HG03108 (cell line): ENCODE results near the gene AGBL3.
"Not testable (repeated sequence)": the region's sequence is repeated elsewhere in the genome, so short reads cannot be mapped to it uniquely, and the experiment has no call there.

Experiments
- ATAC-seq: cut with Tn5 transposase; IDR thresholded peaks from one replicate; pipeline ENCODE4 v1.9.1; 2021; ENCODE audit warnings: moderate library complexity; ENCODE audit not compliant: unreplicated experiment

The AGBL3 gene

DNA sequence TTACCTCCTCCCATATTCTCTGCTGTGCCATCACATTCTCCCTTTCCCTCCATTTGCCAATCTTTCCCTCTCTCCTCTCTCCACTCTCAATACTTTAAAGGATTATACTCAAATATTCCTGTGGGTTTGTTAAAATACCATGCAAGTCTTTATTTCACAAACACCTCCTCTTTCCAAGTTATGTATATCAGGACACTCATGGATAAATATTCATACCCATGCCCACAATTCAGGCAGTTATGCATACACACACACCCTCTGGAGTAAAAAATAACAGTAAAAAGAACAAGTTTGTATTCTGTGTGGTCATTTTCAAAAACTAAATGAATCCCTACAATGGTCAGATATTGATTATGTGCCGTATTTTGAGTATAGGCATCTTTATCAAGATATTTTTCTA is 88.2 kb downstream of the AGBL3 start:
- ATAC-seq = no peak

DNA sequence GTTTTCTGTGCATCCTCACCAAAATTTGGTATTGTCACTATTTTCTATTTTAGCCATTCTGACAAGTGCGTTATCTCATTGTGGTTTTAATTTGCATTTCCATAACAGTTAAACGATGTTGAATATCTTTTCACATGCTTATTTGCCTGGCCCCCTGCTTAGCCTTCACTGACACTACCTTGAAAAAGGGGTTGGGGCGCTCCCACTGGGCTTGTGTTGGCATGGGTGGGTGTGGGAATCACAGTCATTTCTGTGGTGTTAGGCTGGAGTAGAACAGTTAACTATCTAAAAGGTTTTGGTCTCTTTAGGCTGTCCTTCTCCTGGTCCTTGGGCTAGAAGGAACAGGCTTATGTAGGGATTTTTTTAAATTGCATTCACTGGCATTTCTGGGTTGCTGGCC is 89.4 kb downstream of the AGBL3 start:
- ATAC-seq = no peak

- ATAC-seq = no peak
Measured at GRCh38 chr7:135076882-135077281, 90.6 kb downstream of the AGBL3 start.

GRCh38 chr7:135077642-135078041 is 91.3 kb downstream of the AGBL3 start:
- no peak for ATAC-seq

DNA sequence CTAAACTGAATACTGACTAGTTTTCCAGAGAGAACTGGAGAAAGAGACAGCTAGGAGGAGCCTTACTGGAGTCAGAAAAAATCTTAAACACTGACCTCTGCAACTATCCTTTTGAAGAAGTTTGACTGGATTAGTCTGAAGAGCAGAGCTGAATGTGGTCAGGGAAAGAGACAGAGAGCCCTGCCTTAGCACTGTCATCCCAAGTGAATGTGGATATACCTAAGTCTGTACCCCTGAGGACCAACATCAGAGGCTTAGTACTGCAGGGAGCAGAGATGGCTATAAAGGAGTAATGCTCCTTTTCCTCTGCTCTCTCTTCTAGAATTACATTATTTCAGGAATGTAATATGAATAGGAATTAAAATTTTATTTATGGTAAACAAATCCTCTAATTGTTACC is 91.7 kb downstream of the AGBL3 start:
- ATAC-seq = no peak

DNA sequence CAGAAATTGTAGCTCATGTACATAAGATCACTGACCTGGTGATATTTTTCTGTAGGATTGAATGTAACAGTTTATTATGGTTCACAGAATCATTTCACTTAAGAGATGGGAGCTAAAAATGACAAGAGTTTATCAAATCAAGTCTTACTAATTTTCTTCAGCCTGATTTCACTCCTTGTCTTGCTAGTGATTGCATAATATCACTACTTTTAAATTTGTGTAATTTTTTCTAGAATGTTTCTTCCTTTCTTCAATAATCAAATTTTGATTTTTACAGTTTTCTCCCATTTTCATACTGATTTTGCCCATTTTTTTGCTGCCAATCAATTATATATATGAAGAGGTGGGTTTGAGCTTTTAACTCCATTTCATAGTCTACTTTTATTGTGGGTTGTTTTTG is 92.8 kb downstream of the AGBL3 start:
- ATAC-seq = no peak

- no peak for ATAC-seq
Measured at GRCh38 chr7:135083005-135083404, 96.7 kb downstream of the AGBL3 start.

- ATAC-seq = no peak
Measured at GRCh38 chr7:135088566-135088965, 102.3 kb downstream of the AGBL3 start.

DNA sequence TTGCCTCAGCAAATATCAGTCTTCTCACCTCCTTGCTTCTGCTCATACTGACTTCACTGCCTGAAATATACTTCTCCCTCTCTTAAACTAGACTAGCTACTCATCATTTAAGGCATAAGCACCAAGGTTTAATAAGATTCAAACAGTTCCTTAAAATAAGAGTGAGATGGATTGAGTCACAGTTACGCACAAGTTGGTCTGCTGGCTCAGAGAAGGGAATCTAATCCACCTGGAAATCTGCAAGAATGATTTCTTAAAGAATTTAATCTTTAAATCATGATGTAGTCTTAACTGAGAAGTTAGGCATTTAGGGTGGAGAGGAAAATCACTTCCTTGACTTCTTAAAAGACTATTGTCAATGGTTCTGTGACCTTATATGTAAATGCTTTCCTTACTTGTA is 105.4 kb downstream of the AGBL3 start:
- ATAC-seq = no peak

DNA sequence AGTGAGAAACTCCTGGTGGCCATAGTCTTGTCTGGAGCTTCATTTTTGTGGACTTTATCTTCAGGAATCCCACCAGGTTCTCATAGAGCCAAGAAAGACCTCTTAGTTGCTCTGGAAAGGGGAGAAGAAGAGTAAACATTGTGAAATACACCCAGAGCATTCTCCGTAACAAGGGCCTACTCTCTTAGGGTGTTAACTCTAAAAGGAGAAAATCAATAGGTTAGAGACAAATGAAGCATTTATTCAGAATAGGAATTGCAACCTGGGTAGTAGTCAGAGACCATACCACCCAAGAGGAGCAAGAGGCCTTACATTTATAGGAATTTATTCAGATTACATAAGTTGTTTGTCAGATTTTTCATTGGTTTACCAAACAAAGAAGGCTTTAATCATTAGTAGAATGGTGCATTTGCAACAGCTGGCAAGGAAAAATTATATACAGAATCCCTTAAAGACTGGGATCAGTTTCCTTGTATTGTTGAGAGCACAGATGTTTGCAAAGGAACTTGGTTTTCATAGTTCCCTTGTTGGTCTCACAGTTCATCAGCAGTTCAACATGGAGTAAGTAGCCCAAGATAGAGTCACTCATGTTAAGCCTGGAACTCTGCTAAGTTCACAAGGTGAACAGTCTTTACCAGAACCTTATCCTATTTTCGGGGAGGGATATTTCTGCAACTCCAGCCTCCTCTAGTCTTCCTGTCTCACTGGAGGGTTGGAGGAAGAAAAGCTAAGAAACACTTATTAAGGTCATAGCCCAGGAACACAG is 108.3 kb downstream of the AGBL3 start:
- ATAC-seq = no peak

DNA sequence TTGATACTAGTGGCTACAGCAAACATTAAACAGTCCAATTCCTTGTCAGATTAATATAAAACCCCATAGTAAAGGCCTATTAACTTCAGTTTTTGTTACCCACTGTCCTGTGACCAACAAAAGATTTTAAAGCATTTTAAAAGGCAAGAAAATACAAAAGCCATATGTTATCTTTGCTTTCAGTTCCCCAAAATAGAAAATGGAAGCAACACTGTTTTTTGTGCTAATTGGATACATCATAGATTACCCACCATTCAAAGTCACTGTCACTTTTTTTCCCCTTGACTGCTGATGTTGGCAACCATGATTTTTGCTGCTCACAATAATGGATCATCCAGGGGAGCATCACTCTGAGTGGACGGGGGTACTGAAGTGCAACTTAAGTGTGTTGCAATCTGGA is 109.1 kb downstream of the AGBL3 start:
- ATAC-seq = no peak

- ATAC-seq = no peak
Measured at GRCh38 chr7:135098391-135098790, 112.1 kb downstream of the AGBL3 start.

DNA sequence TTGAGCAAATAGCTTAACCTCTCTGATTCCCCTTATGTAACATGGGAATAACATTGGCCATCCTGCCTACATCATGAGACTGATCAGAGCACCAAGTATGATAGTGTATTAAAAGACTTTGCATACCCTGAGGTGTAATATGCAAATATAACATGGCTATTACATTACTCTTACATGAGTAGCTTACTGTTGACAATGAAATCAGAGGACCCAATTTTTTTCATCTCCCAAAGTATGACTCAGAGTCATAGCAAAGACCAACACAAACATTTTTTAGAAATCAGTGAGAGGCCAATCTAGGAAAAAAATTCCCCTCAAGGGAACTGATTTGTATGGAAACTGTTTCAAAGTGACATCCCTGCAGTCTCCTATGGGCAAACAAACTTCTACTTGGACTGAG is 114.5 kb downstream of the AGBL3 start:
- ATAC-seq = no peak

DNA sequence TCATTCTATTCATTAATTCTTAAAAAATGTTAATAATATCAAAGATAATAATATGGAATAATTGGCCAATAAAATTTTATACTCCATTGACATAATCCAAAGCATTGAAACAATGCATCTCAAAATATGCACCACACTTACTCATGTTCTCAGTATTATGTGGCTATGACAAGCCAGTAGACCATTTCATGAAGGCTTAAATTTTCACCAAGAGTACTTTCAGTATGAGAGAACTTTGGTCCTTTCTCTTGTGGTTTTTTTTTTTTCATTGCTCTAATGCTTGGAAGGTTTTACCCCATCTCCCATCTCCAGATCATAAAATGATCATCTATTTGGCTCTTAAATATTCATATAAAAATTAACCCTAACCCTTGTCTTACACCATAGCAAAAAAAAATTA is 116.1 kb downstream of the AGBL3 start:
- ATAC-seq = peak; percentile 90

- no peak for ATAC-seq
Measured at GRCh38 chr7:135109562-135109961, 123.3 kb downstream of the AGBL3 start.

- ATAC-seq = no peak
Measured at GRCh38 chr7:135109976-135110375, 123.7 kb downstream of the AGBL3 start.

GRCh38 chr7:135111379-135111778 is 125.1 kb downstream of the AGBL3 start:
- no peak for ATAC-seq

DNA sequence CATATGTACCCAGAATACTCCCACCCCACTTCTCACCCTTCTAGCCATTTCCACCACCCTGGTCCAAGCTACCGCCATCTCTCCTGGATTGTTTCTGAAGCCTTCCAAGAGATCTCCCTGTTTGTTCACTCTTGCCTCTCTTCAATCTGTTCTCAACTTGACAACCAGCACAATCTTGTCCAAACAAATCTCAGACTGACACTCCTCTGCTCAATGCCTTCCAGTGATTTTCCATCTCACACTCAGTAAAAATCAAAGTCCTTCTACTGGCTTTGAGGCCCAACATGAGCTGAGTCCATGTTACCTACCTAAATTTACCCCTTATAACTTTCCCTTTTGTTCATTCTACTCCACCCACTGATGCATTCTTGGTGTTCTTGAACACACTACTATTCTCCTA is 128.3 kb downstream of the AGBL3 start:
- ATAC-seq = no peak

GRCh38 chr7:135117096-135117495 is 130.8 kb downstream of the AGBL3 start:
- no peak for ATAC-seq

DNA sequence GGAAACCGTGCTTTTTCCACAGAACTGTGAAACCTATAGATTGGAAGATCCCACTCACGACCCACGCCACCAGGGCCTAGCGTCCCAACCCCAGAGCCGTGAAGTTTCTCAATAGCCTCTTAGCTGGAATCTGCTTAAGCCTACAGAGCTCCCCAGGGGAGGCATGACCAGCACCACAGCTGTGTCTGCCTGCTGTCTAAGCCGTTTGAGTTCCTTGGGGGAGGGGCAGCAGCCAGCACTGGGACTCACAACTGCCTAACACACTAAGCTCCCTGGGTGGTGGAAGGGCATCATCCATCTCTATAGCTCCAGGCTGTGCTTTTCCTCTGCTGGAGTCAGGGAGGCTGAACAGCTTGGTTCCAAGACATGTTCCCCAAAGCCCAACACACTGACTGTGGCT is 135.6 kb downstream of the AGBL3 start:
- ATAC-seq = no peak

DNA sequence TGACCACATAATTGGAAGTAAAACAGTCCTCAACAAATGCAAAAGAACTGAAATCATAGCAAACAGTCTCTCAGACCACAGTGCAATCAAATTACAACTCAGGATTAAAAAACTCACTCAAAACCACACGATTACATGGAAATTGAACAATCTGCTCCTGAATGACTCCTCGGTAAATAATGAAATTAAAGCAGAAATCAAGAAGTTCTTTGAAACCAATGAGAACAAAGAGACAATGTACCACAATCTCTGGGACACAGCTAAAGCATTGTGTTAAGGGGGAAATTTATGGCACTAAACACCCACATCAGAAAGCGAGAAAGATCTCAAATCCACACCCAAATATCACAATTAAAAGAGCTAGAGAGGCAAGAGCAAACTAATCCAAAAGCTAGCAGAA is 138.3 kb downstream of the AGBL3 start:
- not testable (repeated sequence) for ATAC-seq

GRCh38 chr7:135128931-135129330 is 142.6 kb downstream of the AGBL3 start:
- no peak for ATAC-seq

DNA sequence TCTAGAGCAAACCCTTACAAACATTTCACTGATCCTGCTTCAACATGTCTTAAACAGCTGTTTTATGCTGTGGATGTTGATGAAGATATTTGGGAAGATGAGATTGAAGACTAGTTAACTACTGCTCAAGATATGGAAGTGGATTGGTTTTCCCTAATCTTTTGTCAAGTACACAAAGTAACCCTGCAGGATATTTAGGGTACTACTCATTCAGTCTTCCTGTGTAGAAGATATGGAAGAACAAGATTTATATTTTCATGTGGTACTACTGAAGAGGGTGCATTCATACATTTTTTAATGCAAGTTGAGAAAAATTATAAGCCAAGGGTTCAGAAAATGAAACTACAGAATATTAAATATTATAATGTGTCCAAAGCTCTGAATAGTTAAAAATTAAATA is 143.3 kb downstream of the AGBL3 start:
- no peak for ATAC-seq
